Measurements from ENCODE around the gene RASA2.

- TF ChIP-seq, protein P1, sequence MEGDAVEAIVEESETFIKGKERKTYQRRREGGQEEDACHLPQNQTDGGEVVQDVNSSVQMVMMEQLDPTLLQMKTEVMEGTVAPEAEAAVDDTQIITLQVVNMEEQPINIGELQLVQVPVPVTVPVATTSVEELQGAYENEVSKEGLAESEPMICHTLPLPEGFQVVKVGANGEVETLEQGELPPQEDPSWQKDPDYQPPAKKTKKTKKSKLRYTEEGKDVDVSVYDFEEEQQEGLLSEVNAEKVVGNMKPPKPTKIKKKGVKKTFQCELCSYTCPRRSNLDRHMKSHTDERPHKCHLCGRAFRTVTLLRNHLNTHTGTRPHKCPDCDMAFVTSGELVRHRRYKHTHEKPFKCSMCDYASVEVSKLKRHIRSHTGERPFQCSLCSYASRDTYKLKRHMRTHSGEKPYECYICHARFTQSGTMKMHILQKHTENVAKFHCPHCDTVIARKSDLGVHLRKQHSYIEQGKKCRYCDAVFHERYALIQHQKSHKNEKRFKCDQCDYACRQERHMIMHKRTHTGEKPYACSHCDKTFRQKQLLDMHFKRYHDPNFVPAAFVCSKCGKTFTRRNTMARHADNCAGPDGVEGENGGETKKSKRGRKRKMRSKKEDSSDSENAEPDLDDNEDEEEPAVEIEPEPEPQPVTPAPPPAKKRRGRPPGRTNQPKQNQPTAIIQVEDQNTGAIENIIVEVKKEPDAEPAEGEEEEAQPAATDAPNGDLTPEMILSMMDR (conservative IDR thresholded peaks at IDR 0.05), result no peak
- no peak; the same call in 1 of the 2 replicates for TF ChIP-seq EZH2 (IDR thresholded peaks at IDR 0.05; ENCODE audit: low read depth)
These were observed 173.8 kb downstream of the RASA2 start for GRCh38 chr3:141660614-141660947.

All from PC-9 (cell line).